ENCODE data around the gene TEAD2.

DNA sequence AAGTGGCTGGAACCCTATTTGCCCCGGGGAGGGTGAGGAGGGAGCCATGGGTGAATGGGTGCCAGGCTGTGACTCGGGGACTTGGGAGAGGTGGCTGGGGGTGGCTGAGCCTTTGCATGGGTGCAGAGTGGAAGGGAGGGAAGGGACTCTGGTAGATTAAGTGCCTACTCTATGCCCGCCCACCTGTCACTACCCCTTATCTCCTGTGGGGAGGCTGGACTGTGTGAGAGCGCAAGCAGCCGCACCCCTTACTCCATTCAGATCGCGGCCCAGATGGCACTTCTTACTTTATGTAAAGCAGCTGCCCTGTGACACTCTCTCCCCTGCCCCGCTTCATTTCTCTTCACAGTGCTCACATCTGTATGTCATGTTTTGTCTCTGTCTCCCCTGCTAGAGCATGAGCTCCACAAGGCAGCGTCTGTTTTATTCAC, 28.7 kb upstream of the TEAD2 start:
- TF ChIP-seq, protein P1, sequence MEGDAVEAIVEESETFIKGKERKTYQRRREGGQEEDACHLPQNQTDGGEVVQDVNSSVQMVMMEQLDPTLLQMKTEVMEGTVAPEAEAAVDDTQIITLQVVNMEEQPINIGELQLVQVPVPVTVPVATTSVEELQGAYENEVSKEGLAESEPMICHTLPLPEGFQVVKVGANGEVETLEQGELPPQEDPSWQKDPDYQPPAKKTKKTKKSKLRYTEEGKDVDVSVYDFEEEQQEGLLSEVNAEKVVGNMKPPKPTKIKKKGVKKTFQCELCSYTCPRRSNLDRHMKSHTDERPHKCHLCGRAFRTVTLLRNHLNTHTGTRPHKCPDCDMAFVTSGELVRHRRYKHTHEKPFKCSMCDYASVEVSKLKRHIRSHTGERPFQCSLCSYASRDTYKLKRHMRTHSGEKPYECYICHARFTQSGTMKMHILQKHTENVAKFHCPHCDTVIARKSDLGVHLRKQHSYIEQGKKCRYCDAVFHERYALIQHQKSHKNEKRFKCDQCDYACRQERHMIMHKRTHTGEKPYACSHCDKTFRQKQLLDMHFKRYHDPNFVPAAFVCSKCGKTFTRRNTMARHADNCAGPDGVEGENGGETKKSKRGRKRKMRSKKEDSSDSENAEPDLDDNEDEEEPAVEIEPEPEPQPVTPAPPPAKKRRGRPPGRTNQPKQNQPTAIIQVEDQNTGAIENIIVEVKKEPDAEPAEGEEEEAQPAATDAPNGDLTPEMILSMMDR (IDR thresholded peaks at IDR 0.05), result no peak
- no peak for TF ChIP-seq POLR2A (IDR thresholded peaks at IDR 0.05)

Data from ovary (tissue), 3 donors.